ENCODE results near the gene LRRC1. TPM values are rescaled to one million over a fixed set of nuclear protein-coding genes. Genes with fewer than 3 reads are reported as not detected.

The LRRC1 gene
- total and polyA plus RNA-seq, 9 donors, result 4.3 to 20.6 (median 8.9) TPM

DNA sequence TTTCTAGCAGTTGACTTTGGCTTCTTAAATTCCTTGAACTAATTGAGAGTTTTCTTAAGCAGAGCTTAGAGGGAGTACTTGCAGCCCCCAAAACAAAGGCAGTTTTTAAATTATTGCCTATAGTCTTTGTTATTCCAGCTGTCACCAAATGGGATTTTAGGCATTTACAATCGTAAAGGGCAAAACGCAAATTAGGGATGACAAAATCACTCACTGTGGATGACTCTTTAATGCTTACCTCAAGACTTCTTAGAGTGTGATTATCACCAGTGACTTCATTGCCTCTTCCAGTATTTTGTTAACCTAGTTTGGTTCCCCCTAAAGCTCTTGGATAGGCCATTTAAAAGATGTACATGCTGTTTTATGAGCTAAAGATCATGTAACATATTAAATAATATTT, 126.8 kb downstream of the LRRC1 start:
- 88 to 93% (median 90%) methylated on average over 2 of the region's 2 CpGs for WGBS, 3 donors
- Histone ChIP-seq H3K9me3 (no peaks in the 10 kb centered on the region), H3K27ac (no peak overlapping the region), H3K4me3 (no peak overlapping the region), H3K27me3 (no peaks in the 10 kb centered on the region), H3K36me3 (no peaks in the 10 kb centered on the region), H3K4me1 (ENCODE audit: insufficient read depth) (no peaks in the 10 kb centered on the region)
- DNase-seq, result no peak
- TF ChIP-seq POLR2A (IDR thresholded peaks at IDR 0.05), result no peak
- TF ChIP-seq EP300 (IDR thresholded peaks at IDR 0.05), result no peak
- intact Hi-C loops (cut with DNase I), result no loop called here

DNA sequence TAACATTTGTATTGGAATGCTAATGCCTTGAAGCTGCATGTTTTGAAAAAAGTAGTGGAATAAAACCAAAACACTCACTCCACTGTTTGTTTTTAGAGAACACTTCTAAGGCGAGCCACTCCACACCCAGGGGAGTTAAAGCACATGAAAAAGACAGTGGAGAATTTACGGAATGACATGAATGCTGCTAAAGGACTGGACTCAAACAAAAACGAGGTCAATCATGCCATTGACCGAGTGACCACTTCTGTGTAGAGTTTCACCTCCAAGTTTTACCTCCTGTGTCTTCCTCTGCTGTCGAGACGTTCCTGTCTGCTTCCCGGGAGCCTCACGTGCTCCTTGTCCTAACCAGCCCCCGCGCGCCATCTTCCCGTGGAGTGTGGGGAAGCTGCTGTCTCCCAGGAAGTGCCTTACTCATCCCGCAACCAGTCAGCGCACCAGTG, 127.8 kb downstream of the LRRC1 start:
- H3K4me1 ChIP-seq (ENCODE audit: insufficient read depth), result no peaks in the 10 kb centered on the region
- no peak for DNase-seq

DNA sequence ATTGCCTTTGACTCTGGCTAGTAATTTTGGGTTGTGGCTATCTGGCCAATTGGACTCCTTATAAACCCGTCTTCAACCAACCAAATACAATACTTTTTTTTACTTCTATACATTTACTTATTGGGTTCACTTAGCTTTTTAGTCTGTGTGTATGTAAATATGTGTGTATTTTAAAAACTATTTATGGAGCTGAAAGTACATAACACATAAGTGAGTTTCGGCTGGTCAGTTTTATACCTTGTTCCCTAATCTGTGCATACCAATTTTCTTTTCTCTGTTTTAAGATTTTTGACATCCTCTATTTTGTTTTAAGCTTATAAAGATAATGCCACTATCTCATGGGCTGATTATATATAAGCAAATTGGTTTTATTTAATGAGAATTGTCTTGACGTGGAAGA, 129.5 kb downstream of the LRRC1 start:
- Histone ChIP-seq H3K4me3 (no peak overlapping the region), H3K4me1 (ENCODE audit: insufficient read depth) (no peaks in the 10 kb centered on the region), H3K36me3 (no peaks in the 10 kb centered on the region), H3K27ac (no peak overlapping the region), H3K9me3 (no peaks in the 10 kb centered on the region), H3K27me3 (no peaks in the 10 kb centered on the region)
- WGBS, 3 donors, result 95 to 97% (median 96%) methylated on average over 3 of the region's 3 CpGs
- no peak for DNase-seq
- intact Hi-C loops (cut with DNase I), result no loop called here
- TF ChIP-seq, protein P1, sequence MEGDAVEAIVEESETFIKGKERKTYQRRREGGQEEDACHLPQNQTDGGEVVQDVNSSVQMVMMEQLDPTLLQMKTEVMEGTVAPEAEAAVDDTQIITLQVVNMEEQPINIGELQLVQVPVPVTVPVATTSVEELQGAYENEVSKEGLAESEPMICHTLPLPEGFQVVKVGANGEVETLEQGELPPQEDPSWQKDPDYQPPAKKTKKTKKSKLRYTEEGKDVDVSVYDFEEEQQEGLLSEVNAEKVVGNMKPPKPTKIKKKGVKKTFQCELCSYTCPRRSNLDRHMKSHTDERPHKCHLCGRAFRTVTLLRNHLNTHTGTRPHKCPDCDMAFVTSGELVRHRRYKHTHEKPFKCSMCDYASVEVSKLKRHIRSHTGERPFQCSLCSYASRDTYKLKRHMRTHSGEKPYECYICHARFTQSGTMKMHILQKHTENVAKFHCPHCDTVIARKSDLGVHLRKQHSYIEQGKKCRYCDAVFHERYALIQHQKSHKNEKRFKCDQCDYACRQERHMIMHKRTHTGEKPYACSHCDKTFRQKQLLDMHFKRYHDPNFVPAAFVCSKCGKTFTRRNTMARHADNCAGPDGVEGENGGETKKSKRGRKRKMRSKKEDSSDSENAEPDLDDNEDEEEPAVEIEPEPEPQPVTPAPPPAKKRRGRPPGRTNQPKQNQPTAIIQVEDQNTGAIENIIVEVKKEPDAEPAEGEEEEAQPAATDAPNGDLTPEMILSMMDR (IDR thresholded peaks at IDR 0.05), result no peak
- TF ChIP-seq EP300 (IDR thresholded peaks at IDR 0.05) (no peak), POLR2A (IDR thresholded peaks at IDR 0.05) (no peak)

More for the DNA sequence above, 127.8 kb downstream of the LRRC1 start:
- intact Hi-C loops (cut with DNase I), result no loop called here
- Histone ChIP-seq H3K9me3 (no peaks in the 10 kb centered on the region), H3K27ac (no peak overlapping the region), H3K36me3 (no peaks in the 10 kb centered on the region), H3K4me3 (no peak overlapping the region), H3K27me3 (no peaks in the 10 kb centered on the region)
- TF ChIP-seq, protein P1 (IDR thresholded peaks at IDR 0.05), result no peak
- TF ChIP-seq EP300 (IDR thresholded peaks at IDR 0.05) (no peak), POLR2A (IDR thresholded peaks at IDR 0.05) (no peak)
- WGBS, 3 donors, result 46 to 71% (median 50%) methylated on average over 14 of the region's 14 CpGs

DNA sequence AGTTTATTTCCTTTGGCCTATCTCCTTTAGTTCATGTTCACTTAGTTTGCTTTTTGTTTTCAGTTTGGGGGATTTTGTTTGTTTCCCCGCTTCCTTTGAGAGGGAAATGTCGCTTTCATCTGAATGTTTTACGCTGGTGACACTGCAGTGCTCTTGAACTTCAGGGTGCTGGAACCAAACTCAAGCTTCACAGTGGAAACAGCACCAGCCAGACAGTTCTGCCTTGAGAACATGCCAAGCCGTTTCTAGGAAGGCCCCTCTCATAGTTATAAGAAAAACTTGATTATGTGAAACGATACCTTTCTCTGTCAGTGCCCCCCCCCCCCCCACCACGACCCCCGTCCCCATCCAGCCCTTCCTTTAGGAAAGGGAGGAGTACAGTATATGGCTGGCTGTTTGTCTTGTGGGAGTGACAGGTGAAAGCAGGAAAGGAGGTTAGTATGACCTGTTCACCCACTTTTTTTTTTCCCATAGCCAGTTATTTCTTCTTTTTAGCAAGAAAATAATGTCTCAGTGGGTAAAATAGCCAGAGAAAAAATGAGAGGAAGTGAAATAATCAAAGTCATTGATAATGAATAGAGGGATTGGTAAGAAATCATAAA, 130.1 kb downstream of the LRRC1 start:
- intact Hi-C loops (cut with DNase I), result no loop called here
- H3K4me1 ChIP-seq (ENCODE audit: insufficient read depth), result no peaks in the 10 kb centered on the region
- no peaks in the 10 kb centered on the region for H3K9me3 ChIP-seq
- no peak for DNase-seq
- no peaks in the 10 kb centered on the region for H3K27me3 ChIP-seq
- no peak overlapping the region for H3K27ac ChIP-seq
- no peaks in the 10 kb centered on the region for H3K36me3 ChIP-seq
- TF ChIP-seq, protein P1 (IDR thresholded peaks at IDR 0.05), result no peak
- TF ChIP-seq EP300 (IDR thresholded peaks at IDR 0.05), result no peak
- 79 to 84% (median 82%) methylated on average over 7 of the region's 7 CpGs for WGBS, 3 donors
- no peak overlapping the region for H3K4me3 ChIP-seq

DNA sequence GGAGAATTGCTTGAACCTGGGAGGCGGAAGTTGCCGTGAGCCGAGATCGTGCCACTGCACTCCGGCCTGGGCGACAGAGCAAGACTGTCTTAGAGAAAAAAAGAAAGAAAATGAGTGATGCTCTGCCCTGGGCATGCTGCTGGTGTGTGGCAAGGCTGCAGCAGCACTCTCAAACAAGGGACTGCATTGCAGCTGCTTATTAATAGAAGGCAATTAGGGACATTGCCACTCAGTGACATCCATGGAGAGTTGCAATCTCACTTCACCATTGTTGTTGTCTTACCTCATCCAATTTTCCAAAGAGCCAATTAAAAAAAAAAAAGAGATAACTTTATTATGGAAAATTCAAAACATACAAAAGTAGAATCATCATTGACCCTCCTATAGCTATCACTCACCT, 131.1 kb downstream of the LRRC1 start:
- Histone ChIP-seq H3K27me3 (no peaks in the 10 kb centered on the region), H3K4me3 (no peak overlapping the region), H3K9me3 (no peaks in the 10 kb centered on the region), H3K4me1 (ENCODE audit: insufficient read depth) (no peaks in the 10 kb centered on the region), H3K36me3 (no peaks in the 10 kb centered on the region), H3K27ac (no peak overlapping the region)
- intact Hi-C loops (cut with DNase I), result no loop called here
- 96 to 99% (median 98%) methylated on average over 6 of the region's 6 CpGs for WGBS, 3 donors
- TF ChIP-seq, protein P1 (IDR thresholded peaks at IDR 0.05), result no peak
- no peak for TF ChIP-seq EP300 (IDR thresholded peaks at IDR 0.05)
- TF ChIP-seq POLR2A (IDR thresholded peaks at IDR 0.05), result no peak
- no peak for DNase-seq
